ENCODE measurements around the gene GALNT10. TPM values are rescaled to one million over a fixed set of nuclear protein-coding genes. Genes with fewer than 3 reads are reported as not detected.

GALNT10 gene
- total and polyA plus RNA-seq, 9 of the 15 experiments (the other 6 are each of a cell fraction or from before 2014, with no cell fraction given): 4.6 to 37.1 (median 13.3) TPM

GRCh38 chr5:154189819-154190594 lies 526 bp upstream of the GALNT10 start (continued):
- TF ChIP-seq THAP12 (CRISPR knock-in tag; IDR thresholded peaks at IDR 0.05): no peak
- TF ChIP-seq OTX1 (CRISPR knock-in tag; IDR thresholded peaks at IDR 0.05): no peak
- peak; percentile 19 for TF ChIP-seq PCBP1 (IDR thresholded peaks at IDR 0.05; ENCODE audit: low read depth, low read length, poor library complexity, severe bottlenecking)
- no peak for TF ChIP-seq TCF3 (CRISPR knock-in tag; IDR thresholded peaks at IDR 0.05)
- TF ChIP-seq PKNOX1 (IDR thresholded peaks at IDR 0.05): no peak
- TF ChIP-seq ELF4 (CRISPR knock-in tag; IDR thresholded peaks at IDR 0.05): no peak
- TF ChIP-seq CBX2 (IDR thresholded peaks at IDR 0.05; ENCODE audit: insufficient read depth, low read length, poor library complexity, severe bottlenecking): no peak
- no peak for TF ChIP-seq SMAD2 (IDR thresholded peaks at IDR 0.05; ENCODE audit: low read depth, low read length)
- no peak for TF ChIP-seq ZNF347 (CRISPR knock-in tag; IDR thresholded peaks at IDR 0.05; ENCODE audit: low read depth)
- TF ChIP-seq MED1 (CRISPR knock-in tag; IDR thresholded peaks at IDR 0.05; ENCODE audit: borderline replicate concordance): no peak
- no peak for TF ChIP-seq ZBTB8A (IDR thresholded peaks at IDR 0.05; ENCODE audit: partially characterized antibody)
- no peak for TF ChIP-seq FOXM1 (IDR thresholded peaks at IDR 0.05; ENCODE audit: low read depth)
- TF ChIP-seq FOXM1 (CRISPR knock-in tag; IDR thresholded peaks at IDR 0.05; ENCODE audit: low read depth): peak; percentile 94
- TF ChIP-seq ID3 (CRISPR knock-in tag; IDR thresholded peaks at IDR 0.05): no peak
- peak; percentile 57; the same call in 1 of the 2 replicates for TF ChIP-seq ID3 (tag; IDR thresholded peaks at IDR 0.05)
- TF ChIP-seq MTA3 (IDR thresholded peaks at IDR 0.05; ENCODE audit: borderline replicate concordance): peak; percentile 69; the same call in 1 of the 2 replicates
- TF ChIP-seq ZFP1 (CRISPR knock-in tag; IDR thresholded peaks at IDR 0.05): no peak
- no peak for TF ChIP-seq ATF1 (CRISPR knock-in tag; IDR thresholded peaks at IDR 0.05)
- peak; percentile 43 for TF ChIP-seq ATF1 (tag; IDR thresholded peaks at IDR 0.05)
- no peak for TF ChIP-seq TFAM (CRISPR knock-in tag; conservative IDR thresholded peaks at IDR 0.05)
- TF ChIP-seq ZFX (CRISPR knock-in tag; IDR thresholded peaks at IDR 0.05): peak; percentile 78
- peak; percentile 62; the same call in 1 of the 2 replicates for TF ChIP-seq MYNN (IDR thresholded peaks at IDR 0.05)
- TF ChIP-seq MYNN (CRISPR knock-in tag; IDR thresholded peaks at IDR 0.05): 0 out of 2 replicates have a peak, but pooled peaks have one; percentile 18
- TF ChIP-seq ZBED1 (IDR thresholded peaks at IDR 0.05): no peak
- TF ChIP-seq ZNF41 (CRISPR knock-in tag; conservative IDR thresholded peaks at IDR 0.05): no peak
- TF ChIP-seq KAT7 (CRISPR knock-in tag; IDR thresholded peaks at IDR 0.05; ENCODE audit: borderline replicate concordance): 0 out of 2 replicates have a peak, but pooled peaks have one; percentile 32
- TF ChIP-seq SRSF7 (optimal IDR thresholded peaks at IDR 0.05; ENCODE audit: low read depth, low read length): no peak

Measured in K562 (cell line).